ENCODE data around the gene MYO10.

Gene MYO10

GRCh38 chr5:16666883-16667398, 269.1 kb downstream of the MYO10 start:
- TF ChIP-seq, protein P1, sequence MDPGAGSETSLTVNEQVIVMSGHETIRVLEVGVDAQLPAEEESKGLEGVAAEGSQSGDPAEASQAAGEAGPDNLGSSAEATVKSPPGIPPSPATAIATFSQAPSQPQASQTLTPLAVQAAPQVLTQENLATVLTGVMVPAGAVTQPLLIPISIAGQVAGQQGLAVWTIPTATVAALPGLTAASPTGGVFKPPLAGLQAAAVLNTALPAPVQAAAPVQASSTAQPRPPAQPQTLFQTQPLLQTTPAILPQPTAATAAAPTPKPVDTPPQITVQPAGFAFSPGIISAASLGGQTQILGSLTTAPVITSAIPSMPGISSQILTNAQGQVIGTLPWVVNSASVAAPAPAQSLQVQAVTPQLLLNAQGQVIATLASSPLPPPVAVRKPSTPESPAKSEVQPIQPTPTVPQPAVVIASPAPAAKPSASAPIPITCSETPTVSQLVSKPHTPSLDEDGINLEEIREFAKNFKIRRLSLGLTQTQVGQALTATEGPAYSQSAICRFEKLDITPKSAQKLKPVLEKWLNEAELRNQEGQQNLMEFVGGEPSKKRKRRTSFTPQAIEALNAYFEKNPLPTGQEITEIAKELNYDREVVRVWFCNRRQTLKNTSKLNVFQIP (CRISPR knock-in tag; IDR thresholded peaks at IDR 0.05; ENCODE audit: borderline replicate concordance, low read depth), result no peak
- TF ChIP-seq OSR1 (CRISPR knock-in tag; IDR thresholded peaks at IDR 0.05) (no peak), TSHZ2 (CRISPR knock-in tag; IDR thresholded peaks at IDR 0.05) (peak; percentile 75), RARB (CRISPR knock-in tag; IDR thresholded peaks at IDR 0.05) (no peak), ZNF8 (CRISPR knock-in tag; IDR thresholded peaks at IDR 0.05) (no peak), TOX (CRISPR knock-in tag; IDR thresholded peaks at IDR 0.05; ENCODE audit: borderline replicate concordance) (no peak), ZC3H10 (CRISPR knock-in tag; IDR thresholded peaks at IDR 0.05) (no peak), ARNTL (CRISPR knock-in tag; IDR thresholded peaks at IDR 0.05; ENCODE audit: borderline replicate concordance, low read depth) (no peak), ZNF565 (CRISPR knock-in tag; conservative IDR thresholded peaks at IDR 0.05; ENCODE audit: low read depth) (no peak), ESRRG (CRISPR knock-in tag; IDR thresholded peaks at IDR 0.05) (no peak), TCF4 (CRISPR knock-in tag; IDR thresholded peaks at IDR 0.05; ENCODE audit: borderline replicate concordance) (peak; percentile 87; the same call in 1 of the 2 replicates), BACH2 (CRISPR knock-in tag; IDR thresholded peaks at IDR 0.05; ENCODE audit: borderline replicate concordance) (no peak), ISL1 (CRISPR knock-in tag; IDR thresholded peaks at IDR 0.05) (no peak), ZFP3 (CRISPR knock-in tag; IDR thresholded peaks at IDR 0.05) (no peak)
- TF ChIP-seq, protein P2, sequence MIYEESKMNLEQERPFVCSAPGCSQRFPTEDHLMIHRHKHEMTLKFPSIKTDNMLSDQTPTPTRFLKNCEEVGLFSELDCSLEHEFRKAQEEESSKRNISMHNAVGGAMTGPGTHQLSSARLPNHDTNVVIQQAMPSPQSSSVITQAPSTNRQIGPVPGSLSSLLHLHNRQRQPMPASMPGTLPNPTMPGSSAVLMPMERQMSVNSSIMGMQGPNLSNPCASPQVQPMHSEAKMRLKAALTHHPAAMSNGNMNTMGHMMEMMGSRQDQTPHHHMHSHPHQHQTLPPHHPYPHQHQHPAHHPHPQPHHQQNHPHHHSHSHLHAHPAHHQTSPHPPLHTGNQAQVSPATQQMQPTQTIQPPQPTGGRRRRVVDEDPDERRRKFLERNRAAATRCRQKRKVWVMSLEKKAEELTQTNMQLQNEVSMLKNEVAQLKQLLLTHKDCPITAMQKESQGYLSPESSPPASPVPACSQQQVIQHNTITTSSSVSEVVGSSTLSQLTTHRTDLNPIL (CRISPR knock-in tag; IDR thresholded peaks at IDR 0.05; ENCODE audit: low read depth), result no peak
- ATAC-seq, result peak; percentile 34; the same call in 2 of the 3 replicates

DNA sequence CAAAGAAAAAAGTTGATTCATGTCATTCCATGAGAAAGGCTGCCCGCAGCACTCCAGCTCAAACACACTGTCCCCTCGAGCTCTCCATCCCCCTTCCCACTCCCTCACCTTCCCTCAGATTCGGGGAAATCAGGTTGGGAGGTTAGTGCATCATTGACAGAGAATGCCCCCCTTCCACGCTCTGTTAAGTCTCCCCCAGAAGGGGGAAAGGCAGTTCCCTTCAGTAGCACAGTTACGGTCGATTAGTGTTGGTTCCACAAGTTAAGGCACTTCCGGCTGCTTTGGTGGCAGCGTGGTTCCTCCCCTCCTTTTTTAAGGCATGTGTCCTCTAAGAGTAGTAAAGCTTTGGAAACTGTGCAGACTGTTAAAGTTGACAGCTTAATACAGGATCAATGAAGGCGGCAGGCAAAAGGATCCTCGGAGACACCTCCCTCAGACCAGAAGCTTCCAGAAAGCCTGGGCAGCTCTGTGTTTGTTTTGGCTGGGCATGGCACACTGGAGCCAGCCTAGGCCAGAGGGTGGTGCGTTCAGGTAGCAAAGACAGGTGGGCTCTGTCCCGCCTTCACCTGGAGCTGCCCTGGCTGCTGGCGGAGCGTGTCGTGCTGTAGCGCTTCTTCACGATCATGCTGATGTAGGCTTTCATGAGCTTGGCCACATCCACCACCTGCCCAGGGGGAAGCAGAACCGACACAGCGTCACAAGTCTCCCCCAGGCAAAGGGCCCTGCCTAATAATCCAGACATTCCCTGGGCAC, 269.8 kb downstream of the MYO10 start:
- no peak for ATAC-seq
- no peak for TF ChIP-seq PATZ1 (CRISPR knock-in tag; IDR thresholded peaks at IDR 0.05; ENCODE audit: borderline replicate concordance)
- TF ChIP-seq TCF4 (CRISPR knock-in tag; IDR thresholded peaks at IDR 0.05; ENCODE audit: borderline replicate concordance), result no peak
- no peak for TF ChIP-seq ESRRG (CRISPR knock-in tag; IDR thresholded peaks at IDR 0.05)
- TF ChIP-seq ZNF8 (CRISPR knock-in tag; IDR thresholded peaks at IDR 0.05), result no peak
- no peak for TF ChIP-seq ZFP3 (CRISPR knock-in tag; IDR thresholded peaks at IDR 0.05)
- TF ChIP-seq ZNF565 (CRISPR knock-in tag; conservative IDR thresholded peaks at IDR 0.05; ENCODE audit: low read depth), result no peak
- TF ChIP-seq ISL1 (CRISPR knock-in tag; IDR thresholded peaks at IDR 0.05), result no peak
- no peak for TF ChIP-seq GLIS3 (CRISPR knock-in tag; IDR thresholded peaks at IDR 0.05)
- TF ChIP-seq, protein P1 (CRISPR knock-in tag; IDR thresholded peaks at IDR 0.05; ENCODE audit: borderline replicate concordance, low read depth), result no peak
- TF ChIP-seq ZNF70 (CRISPR knock-in tag; IDR thresholded peaks at IDR 0.05), result no peak
- no peak for TF ChIP-seq OSR1 (CRISPR knock-in tag; IDR thresholded peaks at IDR 0.05)
- TF ChIP-seq BACH2 (CRISPR knock-in tag; IDR thresholded peaks at IDR 0.05; ENCODE audit: borderline replicate concordance), result no peak
- no peak for TF ChIP-seq CSDC2 (CRISPR knock-in tag; IDR thresholded peaks at IDR 0.05)
- no peak for TF ChIP-seq ZC3H10 (CRISPR knock-in tag; IDR thresholded peaks at IDR 0.05)
- no peak for TF ChIP-seq PPARA (CRISPR knock-in tag; IDR thresholded peaks at IDR 0.05; ENCODE audit: borderline replicate concordance)
- no peak for TF ChIP-seq TOX (CRISPR knock-in tag; IDR thresholded peaks at IDR 0.05; ENCODE audit: borderline replicate concordance)
- TF ChIP-seq ARNTL (CRISPR knock-in tag; IDR thresholded peaks at IDR 0.05; ENCODE audit: borderline replicate concordance, low read depth), result no peak
- TF ChIP-seq, protein P2 (CRISPR knock-in tag; IDR thresholded peaks at IDR 0.05; ENCODE audit: low read depth), result no peak
- TF ChIP-seq ZFP30 (CRISPR knock-in tag; IDR thresholded peaks at IDR 0.05), result no peak
- no peak for TF ChIP-seq RARB (CRISPR knock-in tag; IDR thresholded peaks at IDR 0.05)
